ENCODE results near the gene TEX19. TPM values are rescaled to one million over a fixed set of nuclear protein-coding genes. Genes with fewer than 3 reads are reported as not detected.

TEX19 gene
- total RNA-seq, 2 donors from 2014 or later = 10.6 TPM; not detected in 1

GRCh38 chr17:82405051-82405450 lies 46.0 kb downstream of the TEX19 start:
- no peaks in the 10 kb centered on the region for H3K9me3 ChIP-seq
- no peak for DNase-seq (ENCODE audit: low spot score)
- no peaks in the 10 kb centered on the region for H3K27me3 ChIP-seq (replicated peaks; ENCODE audit: insufficient read depth)
- peaks cover 0 to 12% of the 10 kb centered on the region in 2 donors for H3K36me3 ChIP-seq
- 88% methylated on average over 14 of the region's 14 CpGs for WGBS
- no peak overlapping the region for H3K4me3 ChIP-seq
- TF ChIP-seq CTCF (IDR thresholded peaks at IDR 0.05) (no peak), POLR2A (IDR thresholded peaks at IDR 0.05) (no peak), POLR2AphosphoS5 (IDR thresholded peaks at IDR 0.05) (no peak)
- intact Hi-C loops (cut with DNase I) = no loop called here
- H3K4me1 ChIP-seq (replicated peaks) = no peaks in the 10 kb centered on the region
- no peak overlapping the region for H3K27ac ChIP-seq

GRCh38 chr17:82406131-82406671 lies 47.2 kb downstream of the TEX19 start:
- no peak overlapping the region for H3K4me3 ChIP-seq
- H3K27ac ChIP-seq = no peak overlapping the region
- DNase-seq (ENCODE audit: low spot score) = no peak
- H3K36me3 ChIP-seq = peaks cover 0 to 12% of the 10 kb centered on the region in 2 donors
- TF ChIP-seq POLR2A (IDR thresholded peaks at IDR 0.05) (no peak), CTCF (IDR thresholded peaks at IDR 0.05) (no peak), POLR2AphosphoS5 (IDR thresholded peaks at IDR 0.05) (no peak)
- no peaks in the 10 kb centered on the region for H3K4me1 ChIP-seq (replicated peaks)
- no peaks in the 10 kb centered on the region for H3K27me3 ChIP-seq (replicated peaks; ENCODE audit: insufficient read depth)
- intact Hi-C loops (cut with DNase I) = no loop called here
- 93% methylated on average over 14 of the region's 14 CpGs for WGBS
- no peaks in the 10 kb centered on the region for H3K9me3 ChIP-seq

- Histone ChIP-seq H3K4me1 (replicated peaks) (no peaks in the 10 kb centered on the region), H3K9me3 (no peaks in the 10 kb centered on the region), H3K27ac (no peak overlapping the region), H3K36me3 (peaks cover 0 to 12% of the 10 kb centered on the region in 2 donors), H3K27me3 (replicated peaks; ENCODE audit: insufficient read depth) (no peaks in the 10 kb centered on the region), H3K4me3 (no peak overlapping the region)
- WGBS = 88% methylated on average over 13 of the region's 13 CpGs
- no peak for TF ChIP-seq POLR2AphosphoS5 (IDR thresholded peaks at IDR 0.05)
- no peak for TF ChIP-seq POLR2A (IDR thresholded peaks at IDR 0.05)
- intact Hi-C loops (cut with DNase I) = no loop called here
- no peak for DNase-seq (ENCODE audit: low spot score)
Observed at GRCh38 chr17:82407255-82407654, 48.2 kb downstream of the TEX19 start.

GRCh38 chr17:82408288-82408937 lies 49.4 kb downstream of the TEX19 start:
- DNase-seq (ENCODE audit: low spot score) = no peak
- intact Hi-C loops (cut with DNase I) = no loop called here
- Histone ChIP-seq H3K27me3 (replicated peaks; ENCODE audit: insufficient read depth) (no peaks in the 10 kb centered on the region), H3K4me1 (replicated peaks) (no peaks in the 10 kb centered on the region), H3K36me3 (peaks cover 0 to 9% of the 10 kb centered on the region in 2 donors), H3K4me3 (no peak overlapping the region), H3K9me3 (no peaks in the 10 kb centered on the region), H3K27ac (no peak overlapping the region)
- WGBS = 86% methylated on average over 15 of the region's 15 CpGs
- TF ChIP-seq POLR2A (IDR thresholded peaks at IDR 0.05) (no peak), POLR2AphosphoS5 (IDR thresholded peaks at IDR 0.05) (no peak), CTCF (IDR thresholded peaks at IDR 0.05) (no peak)

- no peaks in the 10 kb centered on the region for H3K4me1 ChIP-seq (replicated peaks)
- WGBS = 81% methylated on average over 21 of the region's 21 CpGs
- no peak overlapping the region for H3K4me3 ChIP-seq
- no peaks in the 10 kb centered on the region for H3K27me3 ChIP-seq (replicated peaks; ENCODE audit: insufficient read depth)
- no peak overlapping the region for H3K27ac ChIP-seq
- TF ChIP-seq POLR2A (IDR thresholded peaks at IDR 0.05) (no peak), CTCF (IDR thresholded peaks at IDR 0.05) (no peak), POLR2AphosphoS5 (IDR thresholded peaks at IDR 0.05) (no peak)
- H3K9me3 ChIP-seq = no peaks in the 10 kb centered on the region
- intact Hi-C loops (cut with DNase I) = no loop called here
- peaks cover 0 to 4% of the 10 kb centered on the region in 2 donors for H3K36me3 ChIP-seq
- DNase-seq (ENCODE audit: low spot score) = no peak
Observed at GRCh38 chr17:82408938-82409318, 49.9 kb downstream of the TEX19 start.

All from prostate gland (tissue), 2 donors.